Activated T-helper 9 cell treated with anti-CD3 and anti-CD28 coated beads, Interleukin-2, amount 50 U/mL, for 16 hours (primary cell): ENCODE data around the gene NDUFAB1.
"Not testable (repeated sequence)": the region's sequence is repeated elsewhere in the genome, so short reads cannot be mapped to it uniquely, and the experiment has no call there.

Experiments
- DNase-seq: peaks from one replicate; pipeline ENCODE4 v3.0.0-alpha.2; 2020; ENCODE audit warnings: low read depth

The NDUFAB1 gene

DNA sequence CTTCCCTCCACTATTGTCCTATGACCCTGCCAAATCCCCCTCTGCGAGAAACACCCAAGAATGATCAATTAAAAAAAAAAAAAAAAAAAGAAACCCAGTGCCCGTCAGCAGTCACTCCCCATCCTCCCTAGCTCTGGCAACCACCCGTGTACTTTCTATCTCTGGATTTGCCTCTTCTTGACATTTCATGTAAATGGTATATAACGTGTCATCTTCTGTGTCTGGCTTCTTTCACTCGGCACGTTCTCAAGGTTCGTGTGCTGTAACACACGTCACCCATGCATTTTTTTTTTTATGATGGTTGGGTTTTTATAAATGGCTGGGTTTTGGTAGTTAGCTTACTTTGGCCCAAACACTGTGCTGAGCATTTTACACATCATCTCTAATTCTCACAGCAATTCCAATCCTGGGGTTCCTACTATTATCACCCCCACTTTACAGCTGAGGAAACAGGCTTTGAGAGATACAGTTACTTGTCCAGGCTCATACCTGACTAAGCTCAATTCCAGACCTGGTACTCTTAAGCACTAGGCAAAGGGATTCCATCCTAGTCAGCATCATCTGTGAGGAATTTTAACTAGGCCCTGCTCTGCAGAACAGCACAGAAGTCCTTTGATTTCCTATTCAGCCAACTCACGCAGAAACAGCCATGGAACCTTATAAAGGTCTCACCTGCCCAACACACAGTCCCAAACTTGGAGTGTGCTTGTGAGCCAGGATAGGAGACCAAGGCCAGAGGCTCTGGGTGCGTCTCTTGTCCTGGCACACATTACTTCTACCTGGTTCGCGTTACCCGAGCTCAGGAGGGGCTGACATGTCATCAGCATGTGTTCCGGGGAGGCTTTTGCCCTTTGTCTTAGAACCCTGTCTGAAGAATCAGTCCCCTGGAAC, 11.7 kb downstream of the NDUFAB1 start:
- no peak for DNase-seq

DNA sequence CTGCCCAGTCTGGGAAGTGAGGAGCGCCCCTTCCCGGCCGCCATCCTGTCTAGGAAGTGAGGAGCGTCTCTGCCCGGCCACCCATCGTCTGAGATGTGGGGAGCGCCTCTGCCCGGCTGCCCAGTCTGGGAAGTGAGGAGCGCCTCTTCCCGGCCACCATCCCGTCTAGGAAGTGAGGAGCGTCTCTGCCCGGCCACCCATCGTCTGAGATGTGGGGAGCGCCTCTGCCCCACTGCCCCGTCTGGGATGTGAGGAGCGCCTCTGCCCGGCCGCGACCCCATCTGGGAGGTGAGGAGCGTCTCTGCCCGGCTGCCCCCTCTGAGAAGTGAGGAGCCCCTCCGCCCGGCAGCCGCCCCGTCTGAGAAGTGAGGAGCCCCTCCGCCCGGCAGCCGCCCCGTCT, 12.8 kb downstream of the NDUFAB1 start:
- DNase-seq, result not testable (repeated sequence)

DNA sequence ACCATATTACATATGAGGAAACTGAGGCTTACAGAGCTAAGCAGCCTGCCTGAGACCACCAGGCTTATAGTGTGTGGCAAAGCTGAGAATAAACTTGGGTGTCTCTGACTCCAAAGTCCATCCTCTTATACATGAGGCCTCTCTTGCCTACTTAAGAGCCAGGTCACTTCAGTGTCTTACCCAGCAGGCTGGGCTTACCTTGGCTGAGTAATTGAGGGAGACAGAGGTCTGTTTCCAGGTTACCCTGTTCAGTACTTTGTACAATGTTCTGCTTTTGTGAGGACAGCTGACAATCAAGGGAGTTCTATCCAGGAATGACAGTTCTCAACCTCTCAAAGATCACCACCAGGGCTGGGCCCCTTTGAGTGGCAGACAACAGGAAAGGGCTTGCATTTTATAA, 14.4 kb downstream of the NDUFAB1 start:
- DNase-seq, result no peak

DNA sequence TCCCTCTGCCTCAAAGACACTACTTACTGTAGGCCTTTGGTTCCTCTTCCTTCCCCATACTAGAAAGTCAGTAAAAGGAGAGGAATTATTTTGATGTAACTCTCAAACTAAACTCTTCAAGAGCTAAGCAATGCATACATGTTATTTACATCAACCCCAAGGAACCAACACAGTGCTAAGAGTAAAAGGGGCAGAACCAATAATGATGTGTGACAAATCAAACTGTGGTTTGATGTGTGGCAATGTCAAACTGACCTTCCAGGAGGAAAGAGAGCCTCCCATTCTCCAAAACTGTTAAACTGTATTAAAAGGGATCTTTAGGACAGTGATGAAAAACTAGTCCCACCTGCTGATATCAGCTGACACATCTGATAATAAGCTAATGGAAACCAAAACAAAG, 15.7 kb downstream of the NDUFAB1 start:
- DNase-seq, result no peak

DNA sequence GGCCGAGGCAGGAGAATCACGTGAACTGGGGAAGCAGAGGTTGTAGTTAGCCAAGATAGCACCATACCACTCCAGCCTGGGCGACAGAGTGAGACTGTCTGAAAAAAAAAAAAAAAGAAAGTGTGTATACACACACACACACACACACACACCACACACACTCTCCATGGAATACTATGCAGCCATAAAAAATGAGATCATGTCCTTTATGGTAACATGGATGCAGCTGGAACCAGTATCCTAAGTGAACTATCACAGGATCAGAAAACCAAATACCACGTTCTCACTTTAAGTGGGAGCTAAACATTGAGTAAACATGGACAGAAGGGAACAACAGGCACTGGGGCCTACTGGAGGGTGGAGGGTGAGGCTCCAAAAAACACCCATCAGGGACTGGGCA, 16.7 kb downstream of the NDUFAB1 start:
- DNase-seq, result no peak

DNA sequence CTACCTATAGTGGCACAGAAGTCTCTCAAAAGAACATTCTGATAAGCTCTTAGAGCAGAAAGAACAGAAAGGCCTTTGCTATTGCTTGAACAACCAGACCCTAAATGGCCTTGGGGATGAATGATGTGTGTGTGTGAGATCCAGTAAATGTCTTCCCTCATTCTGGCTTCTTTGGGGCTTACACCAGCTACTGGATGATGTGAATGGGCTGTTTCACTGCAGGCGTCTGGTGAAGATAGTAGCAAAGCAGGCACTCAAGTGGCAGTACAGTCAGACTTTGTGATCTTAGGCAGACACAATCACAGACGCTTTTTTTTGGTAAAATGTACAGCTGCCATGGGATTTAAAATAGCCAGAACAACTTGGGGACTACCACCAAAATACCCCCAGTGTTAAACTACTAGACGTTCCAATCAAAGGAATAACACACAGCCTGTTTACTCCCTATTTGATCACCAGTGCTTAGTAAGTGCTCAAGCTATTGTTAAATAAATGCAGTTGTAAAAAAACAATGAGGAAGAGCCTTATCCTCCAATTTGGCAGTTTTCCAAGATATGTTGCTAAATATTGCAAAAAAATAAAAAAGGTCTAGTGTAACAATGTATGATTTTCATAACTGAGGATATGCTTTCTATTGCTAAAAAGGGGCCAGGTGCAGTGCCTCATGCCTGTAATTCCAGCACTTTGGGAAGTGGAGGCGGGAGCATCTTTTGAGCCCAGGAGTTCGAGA, 17.9 kb downstream of the NDUFAB1 start:
- no peak for DNase-seq

DNA sequence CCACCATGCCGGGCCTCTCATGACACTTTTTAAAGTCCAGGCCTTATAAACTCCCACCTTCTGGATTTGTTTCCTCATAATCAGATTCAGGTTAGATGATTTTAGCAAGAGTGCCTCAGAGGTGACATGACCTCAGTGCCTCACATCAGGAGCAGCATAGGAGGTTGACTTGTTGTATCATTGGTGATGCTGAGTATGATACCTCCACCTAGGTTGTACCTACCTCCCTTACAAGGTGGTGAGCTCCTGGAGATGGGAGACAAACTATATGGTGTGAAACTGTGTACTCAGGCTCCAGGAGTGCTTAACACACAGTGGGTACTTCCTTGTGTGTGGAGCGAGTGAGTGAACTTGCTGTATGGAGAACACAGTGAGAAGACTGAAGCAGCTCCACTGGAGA, 18.6 kb downstream of the NDUFAB1 start:
- no peak for DNase-seq

DNA sequence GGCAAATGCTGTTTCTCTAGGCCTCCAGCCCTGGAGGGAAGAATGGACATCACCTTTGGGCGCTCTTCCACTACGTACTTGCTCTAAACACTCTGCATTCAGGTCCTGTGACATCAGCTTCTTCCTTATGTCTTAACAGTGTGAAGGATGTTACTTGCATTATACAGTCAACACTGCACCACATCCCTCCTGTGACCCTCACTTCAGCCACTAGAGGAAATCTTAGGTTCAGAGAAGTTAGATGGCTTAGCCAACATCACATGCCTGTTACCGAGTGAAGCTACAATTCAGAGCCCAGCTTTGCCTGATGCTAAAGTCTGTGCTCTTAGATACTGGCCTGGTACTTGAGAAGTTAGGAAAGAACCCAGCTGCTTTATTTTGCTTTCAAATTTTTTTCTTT, 20.3 kb downstream of the NDUFAB1 start:
- DNase-seq, result no peak

DNA sequence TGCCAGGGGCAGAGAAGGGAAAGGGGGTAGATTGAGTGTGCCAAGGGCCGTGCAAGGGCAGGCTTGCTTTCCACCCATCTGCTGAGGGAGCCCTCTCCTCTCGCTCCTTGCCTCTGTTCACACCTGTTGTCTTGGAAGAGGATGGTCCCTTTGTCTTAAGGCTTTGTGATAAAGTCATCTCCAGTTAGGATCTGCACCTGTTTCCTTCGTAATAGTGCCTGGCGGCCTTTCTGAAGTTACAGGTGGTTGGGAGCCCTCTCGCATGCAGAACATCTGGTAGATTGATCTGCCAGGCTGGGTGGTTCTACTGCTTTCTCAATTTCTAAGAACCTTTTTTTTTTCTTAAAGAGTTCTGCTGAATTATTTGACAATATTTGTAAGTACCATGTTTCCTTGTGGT, 22.3 kb downstream of the NDUFAB1 start:
- DNase-seq, result no peak

DNA sequence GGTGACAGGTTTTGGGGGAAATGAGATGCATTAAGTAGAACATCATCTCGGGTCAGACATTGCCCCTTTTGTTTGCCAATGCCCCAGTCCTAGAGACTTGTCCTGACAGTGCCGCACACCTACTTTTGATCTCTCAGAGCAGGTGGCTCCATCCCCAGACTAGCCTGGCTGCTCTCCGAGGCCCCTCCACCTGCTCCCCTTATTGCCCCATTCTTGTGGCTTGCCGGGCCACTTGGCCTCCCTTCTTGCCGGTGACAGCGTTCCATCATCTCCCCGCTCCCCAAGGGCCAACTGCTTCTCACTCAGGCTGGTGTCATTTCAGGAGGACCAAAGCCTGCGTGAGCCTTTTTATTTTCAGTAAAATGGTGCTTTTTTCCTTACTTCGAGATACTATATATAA, 23.7 kb downstream of the NDUFAB1 start:
- no peak for DNase-seq

DNA sequence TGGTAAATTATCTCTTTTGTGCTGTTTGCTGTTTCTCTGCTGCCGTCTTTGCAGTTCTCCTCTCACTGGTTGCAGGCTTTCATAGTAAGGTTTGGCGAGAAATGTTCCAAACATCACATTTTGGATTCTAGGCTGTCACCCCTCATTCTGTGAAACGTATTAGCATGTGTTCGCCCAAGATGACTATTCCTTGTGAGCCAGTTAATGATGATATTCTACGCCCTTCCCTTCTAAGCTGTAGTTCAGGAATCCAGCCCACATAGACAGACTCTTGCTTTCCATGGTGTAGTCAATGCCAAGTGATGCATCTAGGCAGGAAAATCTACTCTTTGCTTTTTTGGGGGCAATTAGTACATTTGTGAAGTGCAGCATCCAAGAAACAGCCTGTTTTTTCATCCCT, 24.2 kb downstream of the NDUFAB1 start:
- DNase-seq, result no peak

DNA sequence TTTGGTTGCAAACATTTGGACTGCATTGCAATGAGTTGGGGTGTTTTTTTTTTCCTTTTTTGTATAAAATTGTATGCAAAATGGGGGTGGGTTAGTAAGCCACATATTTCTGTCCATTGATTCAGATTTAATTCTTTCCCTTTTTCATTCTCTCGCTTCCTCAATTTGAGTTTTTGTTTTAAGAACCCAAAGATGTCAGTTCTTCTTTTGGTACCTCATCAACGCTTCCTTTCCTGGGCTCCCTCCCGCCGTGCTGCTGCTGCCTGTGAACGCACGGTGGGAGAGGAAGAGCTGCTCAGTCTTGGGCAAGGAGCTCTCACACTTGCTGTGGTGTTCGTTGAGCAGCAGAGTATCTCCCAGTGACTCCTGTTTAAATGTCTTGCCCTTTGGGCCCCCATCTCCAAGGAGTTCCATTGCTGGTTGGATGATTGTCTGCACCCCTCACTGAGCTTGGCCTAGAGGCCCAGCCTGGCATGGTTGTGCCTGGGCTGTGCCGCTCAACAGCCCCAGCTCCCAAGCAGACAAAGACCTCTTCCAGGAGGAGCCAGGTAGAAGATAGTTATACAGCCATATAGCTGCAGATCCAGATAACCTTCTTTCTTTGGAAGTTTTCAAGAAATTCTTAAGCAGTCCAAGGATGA, 25.0 kb downstream of the NDUFAB1 start:
- no peak for DNase-seq

DNA sequence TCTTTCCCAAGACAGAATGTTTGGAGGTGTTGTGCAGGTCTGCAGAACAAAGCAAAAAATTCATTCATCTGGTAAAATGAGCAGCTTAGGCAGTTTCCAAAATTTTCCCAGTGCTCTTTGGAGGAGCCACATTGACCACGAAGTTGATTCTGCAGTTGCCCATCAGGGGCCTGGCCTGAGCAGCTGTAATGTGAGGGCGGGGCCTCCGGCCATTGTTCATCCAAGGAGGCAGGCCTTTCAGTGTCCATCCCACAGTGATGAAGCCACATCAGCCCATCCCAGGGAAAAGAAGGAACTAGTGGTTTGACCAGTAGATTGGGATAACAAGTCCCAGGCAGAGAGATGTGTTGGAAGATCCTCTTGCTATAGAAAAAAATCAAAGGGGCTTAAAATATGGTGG, 28.5 kb downstream of the NDUFAB1 start:
- no peak for DNase-seq

DNA sequence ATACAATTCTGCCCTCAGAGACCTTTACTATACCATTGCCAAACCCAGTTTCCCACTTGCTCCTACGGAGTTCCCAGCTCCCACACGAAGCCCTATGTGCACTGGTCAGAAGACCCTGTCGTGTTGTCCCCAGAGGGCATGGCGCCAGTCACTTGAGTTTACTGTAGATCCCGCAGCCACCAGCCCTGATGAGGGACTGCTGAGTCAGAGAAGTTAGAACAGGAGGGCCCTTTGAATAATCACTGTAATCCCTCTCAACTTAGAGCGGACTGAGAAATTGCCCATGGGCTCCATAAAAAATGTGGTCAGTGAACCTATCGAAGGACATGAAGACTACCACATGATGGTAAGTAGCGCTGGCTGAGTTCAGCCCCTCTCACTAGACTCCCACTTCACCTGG, 29.4 kb downstream of the NDUFAB1 start:
- DNase-seq, result no peak

DNA sequence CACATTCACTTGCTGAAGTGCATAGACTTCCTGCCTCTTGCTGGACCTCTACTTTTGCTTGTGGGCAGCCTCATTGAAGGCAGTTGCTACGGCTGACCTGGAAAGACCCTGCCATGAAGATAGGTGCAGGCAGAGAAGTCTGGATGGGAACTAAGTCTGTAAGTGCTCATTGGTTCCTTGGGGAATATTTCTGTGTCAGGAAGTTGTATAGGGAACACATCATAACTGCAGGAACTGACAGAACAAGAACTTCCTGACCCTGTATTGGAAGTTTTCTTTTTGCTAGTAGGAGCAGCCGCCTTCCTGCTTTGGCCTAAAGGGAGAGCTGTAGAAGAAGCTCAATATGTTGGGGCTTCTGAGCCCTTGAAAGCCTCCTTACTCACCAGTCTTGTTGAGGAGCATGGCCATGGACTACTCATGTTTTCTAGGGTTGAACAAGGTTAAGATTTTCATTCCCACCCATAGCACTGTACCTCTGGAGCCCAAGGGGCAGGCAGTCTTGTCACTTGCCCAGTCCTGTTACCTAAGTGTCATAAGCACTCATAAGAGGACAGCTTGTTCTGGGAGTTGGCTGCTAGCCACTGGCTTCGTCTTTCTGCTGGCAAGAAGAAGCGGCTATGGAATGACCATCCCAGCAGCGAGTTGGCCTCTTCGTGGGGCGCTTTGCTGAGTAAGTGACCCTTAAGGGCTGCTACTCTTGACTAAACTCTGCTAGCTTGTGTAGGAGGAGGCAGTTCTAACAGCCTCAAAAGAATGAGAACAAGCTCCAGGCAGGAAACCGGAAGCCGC, 31.3 kb downstream of the NDUFAB1 start:
- no peak for DNase-seq

DNA sequence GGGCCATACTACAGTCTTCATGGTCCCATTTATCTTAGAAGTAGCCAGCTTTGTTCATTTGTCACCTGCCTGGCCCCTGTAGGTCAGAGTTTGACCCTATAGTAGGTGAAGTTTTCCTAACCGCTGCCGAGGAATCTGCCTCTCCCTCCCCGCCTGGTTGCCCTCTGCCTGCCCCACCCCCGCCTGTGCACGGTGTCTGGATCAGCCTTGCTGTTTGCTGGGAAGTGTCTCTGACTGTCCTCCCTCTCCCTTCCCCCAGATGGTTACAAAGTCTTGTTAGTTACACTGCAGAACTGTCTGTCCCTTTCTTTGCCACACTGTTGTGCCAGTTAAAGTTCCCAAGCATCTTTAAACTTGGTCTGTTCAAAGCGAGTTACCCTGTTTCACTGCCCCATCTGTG, 32.9 kb downstream of the NDUFAB1 start:
- no peak for DNase-seq

DNA sequence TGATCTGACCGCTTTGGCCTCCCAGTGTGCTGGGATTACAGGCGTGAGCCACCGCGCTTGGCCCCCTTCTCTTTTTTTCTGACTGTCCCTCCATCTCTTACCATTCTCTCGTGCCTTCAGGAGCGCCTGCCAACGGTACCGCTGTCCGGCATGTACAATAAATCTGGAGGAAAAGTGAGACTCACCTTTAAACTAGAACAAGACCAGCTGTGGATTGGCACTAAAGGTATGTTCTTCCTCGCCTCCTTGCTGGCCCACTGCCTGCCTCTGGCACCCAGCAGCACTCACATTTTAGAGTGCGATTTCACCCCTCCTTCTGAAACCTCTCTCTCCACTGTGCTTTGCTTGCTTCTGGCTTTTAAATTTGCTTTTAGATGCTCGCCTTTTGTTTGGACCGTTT, 33.6 kb downstream of the NDUFAB1 start:
- no peak for DNase-seq

DNA sequence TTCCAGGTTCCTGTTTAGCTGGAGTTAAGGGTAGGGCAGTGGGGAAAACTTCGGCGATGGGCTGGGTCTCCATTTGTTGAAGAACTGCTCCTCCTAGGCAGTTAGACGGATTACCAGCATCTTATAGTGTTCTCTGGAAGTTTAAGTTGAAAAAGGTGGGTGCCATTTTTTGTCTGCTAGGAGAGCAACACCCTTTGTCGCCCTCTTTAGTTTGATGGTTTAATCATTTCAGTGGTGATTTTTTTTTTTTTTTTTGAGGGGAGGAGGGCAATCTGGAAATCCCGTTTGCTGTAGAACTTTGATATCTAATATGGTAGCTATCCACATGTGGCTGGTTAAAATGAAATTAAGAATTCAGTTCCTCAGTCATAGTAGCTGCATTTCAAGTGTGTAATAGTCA, 34.5 kb downstream of the NDUFAB1 start:
- DNase-seq, result no peak

DNA sequence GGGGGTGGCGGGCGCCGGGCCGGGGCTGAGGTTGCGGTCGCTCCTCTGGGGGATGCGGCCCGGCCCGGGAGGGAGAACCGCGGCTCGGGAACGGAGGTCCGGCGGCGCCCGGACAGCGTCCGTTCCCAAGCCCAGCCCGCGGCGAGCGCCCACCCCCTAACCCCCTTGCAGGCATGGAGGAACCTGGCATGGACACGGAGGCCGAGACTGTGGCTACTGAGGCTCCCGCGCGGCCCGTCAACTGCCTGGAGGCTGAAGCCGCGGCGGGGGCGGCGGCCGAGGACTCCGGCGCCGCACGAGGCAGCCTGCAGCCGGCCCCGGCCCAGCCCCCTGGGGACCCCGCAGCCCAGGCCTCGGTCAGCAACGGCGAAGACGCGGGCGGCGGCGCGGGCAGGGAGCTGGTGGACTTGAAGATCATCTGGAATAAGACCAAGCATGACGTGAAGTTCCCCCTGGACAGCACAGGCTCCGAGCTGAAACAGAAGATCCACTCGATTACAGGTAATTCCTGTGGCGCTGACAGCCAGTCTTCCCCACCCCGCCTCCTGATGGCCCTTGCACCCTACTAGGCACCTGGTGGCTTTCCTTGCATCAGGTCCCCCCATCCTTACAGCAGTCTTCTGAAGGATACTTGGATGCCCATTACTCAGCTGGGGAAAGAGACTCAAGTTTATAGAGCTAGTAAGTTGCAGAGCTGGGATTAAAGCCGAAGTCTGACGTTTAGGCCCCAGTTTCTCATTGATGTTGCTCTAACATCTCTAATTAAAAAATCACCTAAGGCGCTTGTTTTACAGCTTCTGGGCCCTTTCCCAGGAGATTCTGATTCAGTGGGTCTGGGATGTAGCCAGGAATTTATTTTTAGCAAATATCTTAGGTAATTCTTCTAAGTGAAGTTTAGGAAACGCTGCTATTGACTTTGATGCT, 38.1 kb downstream of the NDUFAB1 start:
- DNase-seq, result no peak

DNA sequence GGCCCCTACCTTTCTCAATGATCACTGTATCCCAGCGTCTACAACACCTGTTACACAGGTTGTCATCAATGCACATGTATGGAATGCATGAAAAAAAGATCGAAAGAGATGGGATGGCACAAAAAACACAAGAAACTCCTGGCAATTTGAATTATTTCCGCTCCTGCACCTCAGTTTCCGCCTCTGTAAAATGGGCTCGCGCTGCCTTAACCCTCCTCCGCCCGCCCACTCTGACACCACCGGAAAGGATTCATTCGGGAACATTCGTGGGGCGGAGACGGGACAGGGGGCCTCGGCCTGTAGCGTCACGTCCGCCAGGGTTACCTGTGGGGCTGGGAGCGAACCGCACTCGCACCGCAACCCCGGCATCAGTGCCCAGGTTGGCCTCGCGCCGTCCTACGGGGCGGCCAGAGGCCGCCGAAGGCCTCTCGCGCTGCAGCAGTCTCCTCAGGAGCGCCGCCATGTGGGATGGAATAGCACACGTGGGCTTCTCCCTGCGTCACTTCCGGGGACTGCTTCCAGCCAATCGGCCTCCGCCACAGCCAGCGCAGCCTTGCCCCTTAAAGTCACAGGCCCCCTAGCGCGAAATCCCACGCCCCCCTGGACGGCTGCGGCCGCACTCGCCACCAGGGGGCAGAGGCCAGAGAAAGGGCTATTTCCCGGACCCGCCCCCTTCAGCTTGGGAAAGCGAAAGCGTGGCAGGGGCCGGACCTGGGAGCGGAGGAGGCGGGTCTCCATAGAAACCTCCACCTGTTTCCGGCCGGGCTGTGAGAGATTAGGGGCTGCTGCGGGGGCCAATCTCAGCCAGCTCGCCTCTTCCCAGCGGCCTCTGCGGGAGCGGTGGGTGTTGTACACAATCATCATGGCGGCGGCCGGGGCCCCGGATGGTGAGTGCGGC, 39.0 kb downstream of the NDUFAB1 start, which contains the start of the genes EARS2 and UBFD1:
Gene EARS2 (minus strand): TSS at position 470 of the 898 bp plus-strand sequence. CDS start 7 bp downstream, at position 463.
Gene UBFD1 (plus strand): TSS at position 847 of the 898 bp plus-strand sequence. CDS start 16 bp downstream, at position 863.
- DNase-seq, result peak; percentile 96
